ENCODE data around the gene CNP. TPM values are rescaled to one million over a fixed set of nuclear protein-coding genes. Genes with fewer than 3 reads are reported as not detected.
A peak's percentile ranks its signal among the peaks of the same experiment; 100 is the strongest.

The CNP gene
- total RNA-seq, 1 donor from 2014 or later = 51.1 TPM

DNA sequence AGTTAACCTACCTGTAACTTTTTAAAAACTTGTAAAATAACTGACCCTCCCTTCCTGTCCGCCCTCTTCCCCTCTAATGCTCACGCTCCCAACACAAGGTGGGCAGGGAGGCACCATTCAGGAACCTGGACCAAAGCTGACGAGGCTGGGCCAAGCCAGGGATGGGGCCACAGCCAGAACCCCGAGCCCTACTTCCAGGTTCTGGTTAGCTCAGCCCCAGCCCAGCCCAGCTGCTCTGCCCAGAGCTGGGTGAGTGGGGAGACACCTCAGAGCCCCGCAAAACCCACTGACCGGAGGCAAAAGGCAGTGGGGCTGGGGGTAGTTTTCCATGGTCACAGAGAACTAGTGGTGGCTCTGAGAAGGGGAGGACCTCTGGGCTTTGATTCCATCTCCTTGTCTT is 7.4 kb downstream of the CNP start:
- DNase-seq (no peak), ATAC-seq (no peak)
- Histone ChIP-seq H3K36me3 (peaks cover 83% of the 10 kb centered on the region), H3K4me1 (no peaks in the 10 kb centered on the region), H3K9me3 (no peaks in the 10 kb centered on the region), H3K27ac (no peak overlapping the region), H3K27me3 (no peaks in the 10 kb centered on the region), H3K4me3 (no peak overlapping the region)
- intact Hi-C loops (cut with DNase I) = no loop called here
- TF ChIP-seq, protein P1, sequence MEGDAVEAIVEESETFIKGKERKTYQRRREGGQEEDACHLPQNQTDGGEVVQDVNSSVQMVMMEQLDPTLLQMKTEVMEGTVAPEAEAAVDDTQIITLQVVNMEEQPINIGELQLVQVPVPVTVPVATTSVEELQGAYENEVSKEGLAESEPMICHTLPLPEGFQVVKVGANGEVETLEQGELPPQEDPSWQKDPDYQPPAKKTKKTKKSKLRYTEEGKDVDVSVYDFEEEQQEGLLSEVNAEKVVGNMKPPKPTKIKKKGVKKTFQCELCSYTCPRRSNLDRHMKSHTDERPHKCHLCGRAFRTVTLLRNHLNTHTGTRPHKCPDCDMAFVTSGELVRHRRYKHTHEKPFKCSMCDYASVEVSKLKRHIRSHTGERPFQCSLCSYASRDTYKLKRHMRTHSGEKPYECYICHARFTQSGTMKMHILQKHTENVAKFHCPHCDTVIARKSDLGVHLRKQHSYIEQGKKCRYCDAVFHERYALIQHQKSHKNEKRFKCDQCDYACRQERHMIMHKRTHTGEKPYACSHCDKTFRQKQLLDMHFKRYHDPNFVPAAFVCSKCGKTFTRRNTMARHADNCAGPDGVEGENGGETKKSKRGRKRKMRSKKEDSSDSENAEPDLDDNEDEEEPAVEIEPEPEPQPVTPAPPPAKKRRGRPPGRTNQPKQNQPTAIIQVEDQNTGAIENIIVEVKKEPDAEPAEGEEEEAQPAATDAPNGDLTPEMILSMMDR (IDR thresholded peaks at IDR 0.05) = no peak

DNA sequence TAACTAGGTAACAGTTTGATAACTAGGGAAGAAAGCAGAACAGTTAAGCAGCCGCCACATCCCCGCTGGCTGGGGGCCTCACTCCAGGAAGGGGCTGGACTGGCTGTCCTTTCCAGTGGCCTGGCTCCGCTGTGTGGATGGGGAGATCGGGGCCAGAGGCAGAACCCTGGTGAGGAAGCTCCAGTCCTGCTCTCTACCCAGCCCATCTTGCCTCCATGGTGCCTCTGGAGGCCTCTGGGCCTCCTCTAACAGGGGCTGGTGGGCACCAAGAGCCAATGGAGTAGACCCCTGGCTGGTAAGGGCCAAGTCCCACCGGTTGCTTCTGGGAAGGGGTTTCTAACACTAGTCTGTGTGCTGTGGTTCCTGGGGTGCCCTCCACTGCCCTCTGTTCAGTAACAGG is 8.1 kb downstream of the CNP start:
- Histone ChIP-seq H3K27ac (no peak overlapping the region), H3K36me3 (peaks cover 81% of the 10 kb centered on the region), H3K4me1 (no peaks in the 10 kb centered on the region), H3K9me3 (no peaks in the 10 kb centered on the region), H3K4me3 (no peak overlapping the region), H3K27me3 (no peaks in the 10 kb centered on the region)
- intact Hi-C loops (cut with DNase I) = no loop called here
- DNase-seq = no peak
- no peak for ATAC-seq
- TF ChIP-seq, protein P1 (IDR thresholded peaks at IDR 0.05) = no peak

DNA sequence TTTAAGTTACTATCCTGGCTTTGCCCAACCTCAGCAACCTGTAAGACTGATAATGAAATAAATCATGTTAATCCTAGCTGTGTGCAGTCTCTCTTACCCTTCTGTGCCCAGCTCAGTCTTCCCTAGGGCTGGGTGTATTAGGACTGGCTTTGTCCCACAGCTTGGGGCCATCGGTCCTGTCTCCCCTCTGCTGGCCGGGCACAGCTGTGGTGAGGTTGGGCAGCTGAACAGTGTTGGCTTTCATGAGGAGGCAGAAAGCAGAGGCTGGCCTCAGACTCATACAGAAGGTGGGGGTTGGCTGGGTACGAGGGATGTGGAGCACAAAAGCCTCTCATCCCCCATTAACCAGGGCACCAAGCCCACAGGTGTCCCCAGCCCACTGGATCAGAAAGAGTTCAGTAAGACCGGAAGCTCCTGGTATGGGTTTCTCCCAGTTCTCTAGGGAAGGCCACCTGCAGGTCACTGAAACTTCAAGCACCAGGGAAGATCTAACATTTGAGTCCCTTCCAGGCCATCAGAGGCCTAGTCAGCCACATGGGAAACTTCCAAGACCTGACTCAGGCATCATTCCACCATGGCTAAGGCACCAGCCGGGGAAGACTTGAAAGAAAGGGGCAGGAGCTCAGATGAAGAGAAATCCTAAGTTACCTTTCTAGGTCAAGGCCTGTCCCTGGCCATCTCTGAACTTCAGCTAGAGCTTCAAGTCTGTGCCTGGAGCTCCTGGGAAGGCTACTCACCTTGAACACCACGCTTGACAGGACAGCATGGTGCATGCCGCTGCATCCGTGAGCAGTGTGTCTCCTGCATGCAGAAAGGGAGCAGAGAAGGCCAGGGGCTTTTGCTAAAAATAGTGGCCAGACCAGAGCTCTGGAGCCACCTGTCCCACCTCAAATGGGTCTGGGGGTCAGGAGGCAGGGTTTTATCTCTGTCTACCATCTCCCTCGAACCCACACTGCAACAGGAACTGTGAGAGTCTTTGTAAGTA is 8.8 kb downstream of the CNP start:
- ATAC-seq (no peak), DNase-seq (no peak)
- Histone ChIP-seq H3K9me3 (no peaks in the 10 kb centered on the region), H3K36me3 (peaks cover 86% of the 10 kb centered on the region), H3K27me3 (no peaks in the 10 kb centered on the region), H3K4me3 (no peak overlapping the region), H3K4me1 (no peaks in the 10 kb centered on the region), H3K27ac (no peak overlapping the region)
- TF ChIP-seq, protein P1 (IDR thresholded peaks at IDR 0.05) = no peak
- intact Hi-C loops (cut with DNase I) = no loop called here

DNA sequence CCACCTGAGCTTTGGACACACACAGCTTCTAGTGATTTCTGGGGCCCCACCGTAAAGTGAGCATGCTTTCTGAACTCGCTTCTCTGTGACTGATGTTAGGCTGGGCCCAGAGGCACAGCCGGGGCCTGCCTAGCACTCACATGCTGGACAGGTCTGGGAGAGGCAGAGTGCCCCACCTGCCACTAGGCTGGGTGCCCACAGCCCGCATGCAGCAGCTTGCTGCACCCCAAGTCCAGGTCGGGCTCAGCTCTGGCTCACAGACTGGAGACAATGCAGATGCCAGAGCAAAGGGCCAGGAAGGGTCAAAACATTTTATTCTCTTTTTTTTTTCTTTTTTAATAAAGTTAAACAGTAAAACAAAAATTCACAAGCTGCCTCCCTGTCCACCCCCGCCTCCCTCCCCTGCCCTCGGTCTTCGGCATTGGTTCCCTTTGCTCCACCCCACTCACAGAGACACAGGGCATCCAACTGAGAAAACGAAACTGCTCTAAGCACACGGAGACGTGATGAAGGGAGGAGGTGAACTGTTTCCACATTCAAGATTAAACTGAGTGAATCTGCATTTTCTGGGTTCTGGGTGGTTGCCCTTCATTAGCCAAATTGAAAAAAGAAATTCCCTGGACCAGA is 9.7 kb downstream of the CNP start:
- DNase-seq (peak; percentile 33), ATAC-seq (no peak)
- H3K9me3 ChIP-seq = no peaks in the 10 kb centered on the region
- H3K36me3 ChIP-seq = peaks cover 94% of the 10 kb centered on the region
- H3K4me3 ChIP-seq = no peak overlapping the region
- H3K27ac ChIP-seq = no peak overlapping the region
- no peaks in the 10 kb centered on the region for H3K4me1 ChIP-seq
- H3K27me3 ChIP-seq = no peaks in the 10 kb centered on the region
- intact Hi-C loops (cut with DNase I) = no loop called here
- TF ChIP-seq, protein P1 (IDR thresholded peaks at IDR 0.05) = no peak

DNA sequence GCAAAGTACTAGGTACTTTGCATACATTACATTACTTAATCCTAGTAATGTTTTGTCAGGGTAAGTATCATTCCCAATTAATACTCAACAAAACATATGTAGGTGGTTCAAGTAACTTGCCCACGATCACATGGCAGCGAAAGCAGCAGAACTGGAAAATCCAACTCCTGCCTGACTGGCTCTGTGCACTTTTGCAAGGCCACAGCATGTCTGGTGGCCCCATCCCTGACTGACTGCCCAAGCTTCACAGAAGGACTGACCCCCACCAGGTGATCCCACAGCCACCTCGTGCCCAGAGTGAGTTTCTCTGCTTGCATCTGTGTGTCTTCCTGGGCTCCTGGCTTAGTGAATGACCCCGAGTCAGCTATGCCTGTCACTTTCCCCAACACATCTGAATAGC is 11.4 kb downstream of the CNP start:
- DNase-seq = no peak
- ATAC-seq = no peak
- Histone ChIP-seq H3K4me3 (no peak overlapping the region), H3K4me1 (no peaks in the 10 kb centered on the region), H3K27me3 (no peaks in the 10 kb centered on the region), H3K36me3 (peaks cover 97% of the 10 kb centered on the region), H3K27ac (no peak overlapping the region), H3K9me3 (no peaks in the 10 kb centered on the region)
- TF ChIP-seq, protein P1 (IDR thresholded peaks at IDR 0.05) = no peak
- intact Hi-C loops (cut with DNase I) = no loop called here

All from upper lobe of right lung (tissue), 1 donor.